ENCODE measurements around the gene BAG2. TPM values are rescaled to one million over a fixed set of nuclear protein-coding genes. Genes with fewer than 3 reads are reported as not detected.

BAG2 gene
- total and polyA plus RNA-seq, 10 of the 15 experiments (the other 5 are each of a cell fraction or from before 2014, with no cell fraction given): 7.7 to 17.6 (median 9.6) TPM

GRCh38 chr6:57123111-57123510 is 49.0 kb upstream of the BAG2 start (continued):
- TF ChIP-seq ZBTB11 (CRISPR knock-in tag; IDR thresholded peaks at IDR 0.05): no peak

GRCh38 chr6:57127763-57128162 is 44.4 kb upstream of the BAG2 start:
- Histone ChIP-seq H2AFZ (ENCODE audit: control insufficient read depth, low read depth, low read length) (no peak overlapping the region), H3K27ac (ENCODE audit: control insufficient read depth, insufficient read depth) (no peak overlapping the region), H3K27me3 (replicated peaks in 1 of 2; ENCODE audit: control insufficient read depth in 2 of 2, insufficient read depth in 2 of 2, low read length in 1 of 2) (no peaks in the 10 kb centered on the region), H3K9ac (ENCODE audit: control insufficient read depth, insufficient read depth, low read length) (no peak overlapping the region), H3K4me1 (ENCODE audit: control insufficient read depth, insufficient read depth, low read length) (no peaks in the 10 kb centered on the region), H3K4me2 (ENCODE audit: control insufficient read depth, insufficient read depth) (no peak overlapping the region), H3K4me3 (no peak overlapping the region), H3K9me3 (replicated peaks; ENCODE audit: control insufficient read depth, insufficient read depth, low read length) (no peaks in the 10 kb centered on the region; the same call in 2 of the 3 replicates), H3K79me2 (ENCODE audit: control insufficient read depth, insufficient read depth, low read length) (no peaks in the 10 kb centered on the region; the same call in 1 of the 2 replicates), H3K36me3 (ENCODE audit: control insufficient read depth in 2 of 2, insufficient read depth in 2 of 2, low read length in 1 of 2) (no peaks in the 10 kb centered on the region; a peak in 1 of 4 replicates), H4K20me1 (ENCODE audit: control insufficient read depth, insufficient read depth) (no peaks in the 10 kb centered on the region)
- ChIA-PET SMC1A (ENCODE audit: uncharacterized antibody, unreplicated experiment) (no interaction called here), RAD21 (ENCODE audit: unreplicated experiment) (no interaction called here), POLR2A (no interaction called here), CTCF (no interaction called here)
- in situ Hi-C loops (cut with MboI) (no loop called here), intact Hi-C loops (cut with micrococcal nuclease; ENCODE audit: unreplicated experiment) (no loop called here)
- no peak for ATAC-seq
- no TSS peak for BruUV-seq (replicated peaks)
- TF ChIP-seq KLF5 (IDR thresholded peaks at IDR 0.05; ENCODE audit: partially characterized antibody) (no peak), CEBPB (IDR thresholded peaks at IDR 0.05; ENCODE audit: borderline replicate concordance in 1 of 2, low read depth in 2 of 2, low read length in 2 of 2) (no peak)
- no peak for FAIRE-seq
- no peak for DNase-seq (ENCODE audit: low read depth, low spot score)

All from GM12878 (cell line).